MM.1S (cell line): ENCODE results near the gene TRABD2B.

Source experiments
- DNase-seq: peaks from one replicate; pipeline ENCODE4 v3.0.0-alpha.2; 2015
- H2AFZ ChIP-seq: fragments of 300-600 bp; sonication (generic); 2 replicates; pipeline ENCODE4 v1.6.0; 2016; ENCODE audit warnings: antibody characterized with exemption, low read length
- H3F3A ChIP-seq: fragments of 300-600 bp; sonication (generic); 2 replicates; pipeline ENCODE4 v1.6.1; 2016; ENCODE audit warnings: mild to moderate bottlenecking, antibody characterized with exemption, low read length, moderate library complexity, mixed read lengths; ENCODE audit not compliant: insufficient read depth
- H3K27ac ChIP-seq: fragments of 300-600 bp; sonication (generic); 2 replicates; pipeline ENCODE4 v1.5.1; 2016; ENCODE audit warnings: mild to moderate bottlenecking, low read length
- H3K27me3 ChIP-seq: fragments of 300-600 bp; sonication (generic); replicated peaks from 2 replicates; pipeline ENCODE4 v1.6.0; 2016; ENCODE audit warnings: low read length; ENCODE audit not compliant: insufficient read depth
- H3K36me3 ChIP-seq: fragments of 300-600 bp; sonication (generic); replicated peaks from 2 replicates; pipeline ENCODE4 v1.6.1; 2016; ENCODE audit warnings: mild to moderate bottlenecking, low read length, mixed read lengths; ENCODE audit not compliant: insufficient read depth
- H3K4me1 ChIP-seq: fragments of 300-600 bp; sonication (generic); 2 replicates; pipeline ENCODE4 v1.6.1; 2016; ENCODE audit warnings: low read length, mixed read lengths
- H3K4me2 ChIP-seq: fragments of 300-600 bp; sonication (generic); 2 replicates; pipeline ENCODE4 v1.6.0; 2016; ENCODE audit warnings: low read depth, low read length
- H3K4me3 ChIP-seq: fragments of 300-600 bp; sonication (generic); 2 replicates; pipeline ENCODE4 v1.5.1; 2016; ENCODE audit warnings: low read length, mixed read lengths
- H3K79me2 ChIP-seq: fragments of 300-600 bp; sonication (generic); 2 replicates; pipeline ENCODE4 v1.6.1; 2016; ENCODE audit warnings: mixed run types, low read length, mixed read lengths
- H3K9ac ChIP-seq: fragments of 300-600 bp; sonication (generic); 2 replicates; pipeline ENCODE4 v1.6.1; 2016; ENCODE audit warnings: low read length, mixed read lengths
- H3K9me2 ChIP-seq: fragments of 300-600 bp; sonication (generic); replicated peaks from 2 replicates; pipeline ENCODE4 v1.6.1; 2016; ENCODE audit warnings: mild to moderate bottlenecking, low read length, mixed read lengths; ENCODE audit not compliant: insufficient read depth
- H3K9me3 ChIP-seq: fragments of 300-600 bp; sonication (generic); replicated peaks from 2 replicates; pipeline ENCODE4 v1.6.1; 2016; ENCODE audit warnings: mild to moderate bottlenecking, low read length, mixed read lengths; ENCODE audit not compliant: insufficient read depth
- H4K20me1 ChIP-seq: fragments of 300-600 bp; sonication (generic); 2 replicates; pipeline ENCODE4 v1.6.1; 2016; ENCODE audit warnings: mild to moderate bottlenecking, low read length, moderate library complexity, mixed read lengths; ENCODE audit not compliant: insufficient read depth
- CTCF ChIP-seq: fragments of 300-600 bp; sonication (generic); IDR thresholded peaks from 2 replicates; pipeline ENCODE4 v1.5.1; 2016; ENCODE audit warnings: antibody characterized with exemption, low read length, mixed read lengths
- EZH2 ChIP-seq: fragments of 300-600 bp; sonication (generic); optimal IDR thresholded peaks from 2 replicates; pipeline ENCODE3; 2017; ENCODE audit warnings: low read depth, mild to moderate bottlenecking, antibody characterized with exemption, low read length, mixed read lengths
- EZH2phosphoT487 ChIP-seq: fragments of 300-600 bp; sonication (generic); IDR thresholded peaks from 2 replicates; pipeline ENCODE4 v1.6.1; 2018; ENCODE audit warnings: antibody characterized with exemption, low read length

The TRABD2B gene

GRCh38 chr1:47940779-47941178, 56.4 kb downstream of the TRABD2B start:
- Histone ChIP-seq H3K9me2 (no peaks in the 10 kb centered on the region), H3F3A (no peaks in the 10 kb centered on the region), H3K4me1 (no peaks in the 10 kb centered on the region), H3K4me3 (no peak overlapping the region), H3K9me3 (no peaks in the 10 kb centered on the region), H3K27me3 (no peaks in the 10 kb centered on the region), H2AFZ (no peak overlapping the region), H3K27ac (no peak overlapping the region), H3K9ac (no peak overlapping the region), H4K20me1 (no peaks in the 10 kb centered on the region), H3K79me2 (no peaks in the 10 kb centered on the region), H3K4me2 (no peak overlapping the region), H3K36me3 (no peaks in the 10 kb centered on the region)
- TF ChIP-seq EZH2 (no peak), EZH2phosphoT487 (no peak), CTCF (no peak)
- DNase-seq: no peak

- Histone ChIP-seq H3K27me3 (no peaks in the 10 kb centered on the region), H2AFZ (no peak overlapping the region), H3K4me3 (no peak overlapping the region), H3F3A (no peaks in the 10 kb centered on the region), H4K20me1 (no peaks in the 10 kb centered on the region), H3K9me2 (no peaks in the 10 kb centered on the region), H3K27ac (no peak overlapping the region), H3K4me2 (no peak overlapping the region), H3K36me3 (no peaks in the 10 kb centered on the region), H3K4me1 (no peaks in the 10 kb centered on the region), H3K9ac (no peak overlapping the region), H3K79me2 (no peaks in the 10 kb centered on the region), H3K9me3 (no peaks in the 10 kb centered on the region)
- DNase-seq: no peak
- TF ChIP-seq EZH2: no peak
Measured at GRCh38 chr1:47940326-47940725, 56.9 kb downstream of the TRABD2B start.

- no peaks in the 10 kb centered on the region for H3K4me1 ChIP-seq
- H3K79me2 ChIP-seq: no peaks in the 10 kb centered on the region
- no peaks in the 10 kb centered on the region for H4K20me1 ChIP-seq
- TF ChIP-seq EZH2: no peak
- TF ChIP-seq EZH2phosphoT487: no peak
- H2AFZ ChIP-seq: no peak overlapping the region
- DNase-seq: no peak
- no peak overlapping the region for H3K4me3 ChIP-seq
- H3K36me3 ChIP-seq: no peaks in the 10 kb centered on the region
- H3K9ac ChIP-seq: no peak overlapping the region
- H3K9me3 ChIP-seq: no peaks in the 10 kb centered on the region
- H3F3A ChIP-seq: no peaks in the 10 kb centered on the region
- H3K27me3 ChIP-seq: no peaks in the 10 kb centered on the region
- H3K4me2 ChIP-seq: no peak overlapping the region
- no peak overlapping the region for H3K27ac ChIP-seq
- H3K9me2 ChIP-seq: no peaks in the 10 kb centered on the region
Measured at GRCh38 chr1:47938520-47938919, 58.7 kb downstream of the TRABD2B start.

GRCh38 chr1:47937586-47938254, 59.5 kb downstream of the TRABD2B start:
- Histone ChIP-seq H3K9ac (no peak overlapping the region), H3K9me3 (no peaks in the 10 kb centered on the region), H3K9me2 (no peaks in the 10 kb centered on the region), H3K36me3 (no peaks in the 10 kb centered on the region), H3K79me2 (no peaks in the 10 kb centered on the region), H2AFZ (no peak overlapping the region), H3K4me3 (no peak overlapping the region), H3F3A (no peaks in the 10 kb centered on the region), H3K27me3 (no peaks in the 10 kb centered on the region), H4K20me1 (no peaks in the 10 kb centered on the region), H3K4me2 (no peak overlapping the region), H3K27ac (no peak overlapping the region), H3K4me1 (no peaks in the 10 kb centered on the region)
- no peak for TF ChIP-seq EZH2
- TF ChIP-seq EZH2phosphoT487: no peak
- no peak for TF ChIP-seq CTCF
- no peak for DNase-seq
